HepG2 (cell line): ENCODE measurements around the gene B4GALT1.

Experiments used
- ATF7-NPFF ChIP-seq: sonication (generic); formaldehyde crosslinking; IDR thresholded peaks from 2 replicates; pipeline ENCODE4 v1.8.1; 2023; ENCODE audit warnings: mild to moderate bottlenecking, low read depth, missing genetic modification reagents, moderate library complexity
- POLR2A ChIP-seq, 2 experiments: IDR thresholded peaks; 2 replicates each; pipeline ENCODE4 v1.6.1; 2011; ENCODE audit warnings: low read depth in 2 of 2, low read length in 2 of 2, mild to moderate bottlenecking in 1 of 2, moderate library complexity in 1 of 2; ENCODE audit not compliant: insufficient read depth in 1 of 2
- SNRNP70 ChIP-seq: fragments of 200-400 bp; formaldehyde crosslinking; IDR thresholded peaks from 2 replicates; pipeline ENCODE4 v1.6.1; 2017; ENCODE audit warnings: mild to moderate bottlenecking, low read depth, low read length, moderate library complexity
- TOPORS ChIP-seq: sonication (generic); formaldehyde crosslinking; IDR thresholded peaks from 2 replicates; pipeline ENCODE4 v1.8.0; 2023; ENCODE audit warnings: mild to moderate bottlenecking, missing genetic modification reagents
- WIZ ChIP-seq: sonication (generic); formaldehyde crosslinking; IDR thresholded peaks from 2 replicates; pipeline ENCODE4 v1.5.1; 2020; ENCODE audit warnings: mild to moderate bottlenecking, missing genetic modification reagents
- XRCC5 ChIP-seq: fragments of 200-400 bp; formaldehyde crosslinking; optimal IDR thresholded peaks from 2 replicates; pipeline ENCODE3; 2017; ENCODE audit warnings: mild to moderate bottlenecking, low read length
- TF ChIP-seq, protein P1 (sequence below): sonication (generic); formaldehyde crosslinking; IDR thresholded peaks from 2 replicates; pipeline ENCODE4 v1.4.0; 2020; ENCODE audit warnings: missing genetic modification reagents, borderline replicate concordance
- TF ChIP-seq, protein P2 (sequence below): sonication (generic); formaldehyde crosslinking; IDR thresholded peaks from 2 replicates; pipeline ENCODE4 v1.8.0; 2022; ENCODE audit warnings: mild to moderate bottlenecking, missing genetic modification reagents, moderate library complexity
- TF ChIP-seq, protein P3 (sequence below): sonication (generic); formaldehyde crosslinking; IDR thresholded peaks from 2 replicates; pipeline ENCODE4 v1.4.0; 2020; ENCODE audit warnings: missing genetic modification reagents
- TF ChIP-seq, protein P4 (sequence below): sonication (generic); formaldehyde crosslinking; IDR thresholded peaks from 2 replicates; pipeline ENCODE4 v1.4.0; 2020; ENCODE audit warnings: missing genetic modification reagents
- TF ChIP-seq, protein P5 (sequence below), 2 experiments: sonication (generic) in 1 of 2; formaldehyde crosslinking in 1 of 2; IDR thresholded peaks; 2 replicates each; pipeline versions ENCODE4 v1.4.0 to v1.6.1; 2018 to 2020; ENCODE audit warnings: missing genetic modification reagents in 2 of 2, borderline replicate concordance in 1 of 2, low read depth in 1 of 2, mild to moderate bottlenecking in 1 of 2, missing biosample characterization in 1 of 2

DNA sequence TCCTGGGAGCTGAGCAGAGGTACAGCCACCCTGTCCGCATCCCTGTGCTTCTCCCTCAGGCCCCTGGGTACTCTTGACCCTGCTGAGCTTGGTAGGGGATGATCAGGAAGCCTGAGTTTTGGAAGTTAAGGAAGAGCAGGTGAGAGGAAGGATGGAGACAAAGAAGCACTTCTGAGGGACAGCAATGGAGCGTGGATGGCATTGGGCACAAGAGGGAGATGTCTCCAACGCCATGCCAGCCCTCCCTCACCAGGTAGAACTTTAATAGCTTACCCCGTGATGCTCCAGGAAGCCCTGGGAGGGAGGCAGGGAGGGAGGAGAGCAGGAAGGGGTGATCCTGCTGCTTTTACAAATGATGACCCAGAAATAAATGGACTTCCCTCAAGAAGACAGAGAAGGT lies 60.8 kb downstream of the B4GALT1 start:
- TF ChIP-seq, protein P1, sequence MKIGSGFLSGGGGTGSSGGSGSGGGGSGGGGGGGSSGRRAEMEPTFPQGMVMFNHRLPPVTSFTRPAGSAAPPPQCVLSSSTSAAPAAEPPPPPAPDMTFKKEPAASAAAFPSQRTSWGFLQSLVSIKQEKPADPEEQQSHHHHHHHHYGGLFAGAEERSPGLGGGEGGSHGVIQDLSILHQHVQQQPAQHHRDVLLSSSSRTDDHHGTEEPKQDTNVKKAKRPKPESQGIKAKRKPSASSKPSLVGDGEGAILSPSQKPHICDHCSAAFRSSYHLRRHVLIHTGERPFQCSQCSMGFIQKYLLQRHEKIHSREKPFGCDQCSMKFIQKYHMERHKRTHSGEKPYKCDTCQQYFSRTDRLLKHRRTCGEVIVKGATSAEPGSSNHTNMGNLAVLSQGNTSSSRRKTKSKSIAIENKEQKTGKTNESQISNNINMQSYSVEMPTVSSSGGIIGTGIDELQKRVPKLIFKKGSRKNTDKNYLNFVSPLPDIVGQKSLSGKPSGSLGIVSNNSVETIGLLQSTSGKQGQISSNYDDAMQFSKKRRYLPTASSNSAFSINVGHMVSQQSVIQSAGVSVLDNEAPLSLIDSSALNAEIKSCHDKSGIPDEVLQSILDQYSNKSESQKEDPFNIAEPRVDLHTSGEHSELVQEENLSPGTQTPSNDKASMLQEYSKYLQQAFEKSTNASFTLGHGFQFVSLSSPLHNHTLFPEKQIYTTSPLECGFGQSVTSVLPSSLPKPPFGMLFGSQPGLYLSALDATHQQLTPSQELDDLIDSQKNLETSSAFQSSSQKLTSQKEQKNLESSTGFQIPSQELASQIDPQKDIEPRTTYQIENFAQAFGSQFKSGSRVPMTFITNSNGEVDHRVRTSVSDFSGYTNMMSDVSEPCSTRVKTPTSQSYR (CRISPR knock-in tag): no peak
- TF ChIP-seq TOPORS (CRISPR knock-in tag): no peak
- TF ChIP-seq XRCC5: no peak
- TF ChIP-seq SNRNP70: no peak
- TF ChIP-seq, protein P2, sequence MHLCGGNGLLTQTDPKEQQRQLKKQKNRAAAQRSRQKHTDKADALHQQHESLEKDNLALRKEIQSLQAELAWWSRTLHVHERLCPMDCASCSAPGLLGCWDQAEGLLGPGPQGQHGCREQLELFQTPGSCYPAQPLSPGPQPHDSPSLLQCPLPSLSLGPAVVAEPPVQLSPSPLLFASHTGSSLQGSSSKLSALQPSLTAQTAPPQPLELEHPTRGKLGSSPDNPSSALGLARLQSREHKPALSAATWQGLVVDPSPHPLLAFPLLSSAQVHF: no peak
- TF ChIP-seq ATF7-NPFF (CRISPR knock-in tag): no peak
- TF ChIP-seq POLR2A (IDR thresholded peaks at IDR 0.05; ENCODE audit: insufficient read depth in 1 of 2, low read depth in 2 of 2, low read length in 2 of 2): no peak
- TF ChIP-seq, protein P3, sequence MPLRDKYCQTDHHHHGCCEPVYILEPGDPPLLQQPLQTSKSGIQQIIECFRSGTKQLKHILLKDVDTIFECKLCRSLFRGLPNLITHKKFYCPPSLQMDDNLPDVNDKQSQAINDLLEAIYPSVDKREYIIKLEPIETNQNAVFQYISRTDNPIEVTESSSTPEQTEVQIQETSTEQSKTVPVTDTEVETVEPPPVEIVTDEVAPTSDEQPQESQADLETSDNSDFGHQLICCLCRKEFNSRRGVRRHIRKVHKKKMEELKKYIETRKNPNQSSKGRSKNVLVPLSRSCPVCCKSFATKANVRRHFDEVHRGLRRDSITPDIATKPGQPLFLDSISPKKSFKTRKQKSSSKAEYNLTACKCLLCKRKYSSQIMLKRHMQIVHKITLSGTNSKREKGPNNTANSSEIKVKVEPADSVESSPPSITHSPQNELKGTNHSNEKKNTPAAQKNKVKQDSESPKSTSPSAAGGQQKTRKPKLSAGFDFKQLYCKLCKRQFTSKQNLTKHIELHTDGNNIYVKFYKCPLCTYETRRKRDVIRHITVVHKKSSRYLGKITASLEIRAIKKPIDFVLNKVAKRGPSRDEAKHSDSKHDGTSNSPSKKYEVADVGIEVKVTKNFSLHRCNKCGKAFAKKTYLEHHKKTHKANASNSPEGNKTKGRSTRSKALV (CRISPR knock-in tag): no peak
- TF ChIP-seq WIZ (CRISPR knock-in tag): no peak
- TF ChIP-seq, protein P4, sequence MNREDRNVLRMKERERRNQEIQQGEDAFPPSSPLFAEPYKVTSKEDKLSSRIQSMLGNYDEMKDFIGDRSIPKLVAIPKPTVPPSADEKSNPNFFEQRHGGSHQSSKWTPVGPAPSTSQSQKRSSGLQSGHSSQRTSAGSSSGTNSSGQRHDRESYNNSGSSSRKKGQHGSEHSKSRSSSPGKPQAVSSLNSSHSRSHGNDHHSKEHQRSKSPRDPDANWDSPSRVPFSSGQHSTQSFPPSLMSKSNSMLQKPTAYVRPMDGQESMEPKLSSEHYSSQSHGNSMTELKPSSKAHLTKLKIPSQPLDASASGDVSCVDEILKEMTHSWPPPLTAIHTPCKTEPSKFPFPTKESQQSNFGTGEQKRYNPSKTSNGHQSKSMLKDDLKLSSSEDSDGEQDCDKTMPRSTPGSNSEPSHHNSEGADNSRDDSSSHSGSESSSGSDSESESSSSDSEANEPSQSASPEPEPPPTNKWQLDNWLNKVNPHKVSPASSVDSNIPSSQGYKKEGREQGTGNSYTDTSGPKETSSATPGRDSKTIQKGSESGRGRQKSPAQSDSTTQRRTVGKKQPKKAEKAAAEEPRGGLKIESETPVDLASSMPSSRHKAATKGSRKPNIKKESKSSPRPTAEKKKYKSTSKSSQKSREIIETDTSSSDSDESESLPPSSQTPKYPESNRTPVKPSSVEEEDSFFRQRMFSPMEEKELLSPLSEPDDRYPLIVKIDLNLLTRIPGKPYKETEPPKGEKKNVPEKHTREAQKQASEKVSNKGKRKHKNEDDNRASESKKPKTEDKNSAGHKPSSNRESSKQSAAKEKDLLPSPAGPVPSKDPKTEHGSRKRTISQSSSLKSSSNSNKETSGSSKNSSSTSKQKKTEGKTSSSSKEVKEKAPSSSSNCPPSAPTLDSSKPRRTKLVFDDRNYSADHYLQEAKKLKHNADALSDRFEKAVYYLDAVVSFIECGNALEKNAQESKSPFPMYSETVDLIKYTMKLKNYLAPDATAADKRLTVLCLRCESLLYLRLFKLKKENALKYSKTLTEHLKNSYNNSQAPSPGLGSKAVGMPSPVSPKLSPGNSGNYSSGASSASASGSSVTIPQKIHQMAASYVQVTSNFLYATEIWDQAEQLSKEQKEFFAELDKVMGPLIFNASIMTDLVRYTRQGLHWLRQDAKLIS (CRISPR knock-in tag): no peak
- TF ChIP-seq, protein P5, sequence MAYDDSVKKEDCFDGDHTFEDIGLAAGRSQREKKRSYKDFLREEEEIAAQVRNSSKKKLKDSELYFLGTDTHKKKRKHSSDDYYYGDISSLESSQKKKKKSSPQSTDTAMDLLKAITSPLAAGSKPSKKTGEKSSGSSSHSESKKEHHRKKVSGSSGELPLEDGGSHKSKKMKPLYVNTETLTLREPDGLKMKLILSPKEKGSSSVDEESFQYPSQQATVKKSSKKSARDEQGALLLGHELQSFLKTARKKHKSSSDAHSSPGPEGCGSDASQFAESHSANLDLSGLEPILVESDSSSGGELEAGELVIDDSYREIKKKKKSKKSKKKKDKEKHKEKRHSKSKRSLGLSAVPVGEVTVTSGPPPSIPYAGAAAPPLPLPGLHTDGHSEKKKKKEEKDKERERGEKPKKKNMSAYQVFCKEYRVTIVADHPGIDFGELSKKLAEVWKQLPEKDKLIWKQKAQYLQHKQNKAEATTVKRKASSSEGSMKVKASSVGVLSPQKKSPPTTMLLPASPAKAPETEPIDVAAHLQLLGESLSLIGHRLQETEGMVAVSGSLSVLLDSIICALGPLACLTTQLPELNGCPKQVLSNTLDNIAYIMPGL (CRISPR knock-in tag; IDR thresholded peaks at IDR 0.05; ENCODE audit: borderline replicate concordance in 1 of 2, low read depth in 1 of 2): no peak
